ENCODE data around the gene FOSL1.
A peak's percentile ranks its signal among the peaks of the same experiment; 100 is the strongest.

The FOSL1 gene

DNA sequence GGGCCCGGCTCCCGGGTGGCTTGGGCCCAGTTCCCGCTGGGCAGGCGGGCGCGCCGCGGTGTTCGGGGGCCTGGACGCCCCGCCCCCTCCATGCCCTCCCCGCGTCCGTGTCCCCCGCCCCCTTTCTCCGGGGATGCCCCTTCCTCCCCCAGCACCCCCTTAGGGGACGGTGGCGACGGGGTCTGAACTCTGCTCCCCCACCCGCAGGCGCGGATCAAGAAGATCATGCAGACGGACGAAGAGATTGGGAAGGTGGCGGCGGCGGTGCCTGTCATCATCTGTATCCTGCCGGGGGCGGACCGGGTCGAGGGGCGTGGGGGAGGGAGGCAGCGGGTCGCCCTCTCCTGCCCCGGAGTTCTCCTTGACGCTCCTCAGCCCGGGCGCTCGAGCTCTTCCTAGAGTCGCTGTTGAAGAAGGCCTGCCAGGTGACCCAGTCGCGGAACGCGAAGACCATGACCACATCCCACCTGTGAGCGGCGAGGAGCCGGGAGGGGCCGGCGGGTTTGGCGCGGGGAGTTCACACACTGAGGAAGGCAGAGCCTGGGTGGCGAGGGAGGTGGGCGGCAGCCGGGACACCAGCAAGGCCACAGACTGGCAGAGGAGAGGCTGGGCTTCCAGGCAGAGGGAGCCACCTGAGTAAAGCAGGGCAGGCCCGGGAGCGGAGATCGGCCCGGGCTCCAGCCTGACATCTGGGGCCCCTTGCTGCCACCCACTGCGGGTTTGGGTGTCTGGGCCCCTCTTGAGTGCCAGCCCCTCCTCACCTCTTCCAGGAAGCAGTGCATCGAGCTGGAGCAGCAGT lies 19.6 kb upstream of the FOSL1 start:
- DNase-seq (ENCODE audit: low spot score), result peak; percentile 78

- peak; percentile 100 for DNase-seq (ENCODE audit: low spot score)
Observed at GRCh38 chr11:65919141-65919572, 19.0 kb upstream of the FOSL1 start, which contains the start of gene DRAP1. Gene DRAP1, plus strand, starts transcription at chr11:65919426. Its CDS starts 76 bp downstream, at chr11:65919502.

- DNase-seq (ENCODE audit: low spot score), result no peak
Observed at GRCh38 chr11:65918211-65919140, 18.3 kb upstream of the FOSL1 start, which contains the start of gene C11orf68. Gene C11orf68, minus strand, starts transcription at chr11:65919062. Its CDS starts 31 bp downstream, at chr11:65919031.

- no peak for DNase-seq (ENCODE audit: low spot score)
Observed at GRCh38 chr11:65917434-65918210, 17.4 kb upstream of the FOSL1 start.

DNA sequence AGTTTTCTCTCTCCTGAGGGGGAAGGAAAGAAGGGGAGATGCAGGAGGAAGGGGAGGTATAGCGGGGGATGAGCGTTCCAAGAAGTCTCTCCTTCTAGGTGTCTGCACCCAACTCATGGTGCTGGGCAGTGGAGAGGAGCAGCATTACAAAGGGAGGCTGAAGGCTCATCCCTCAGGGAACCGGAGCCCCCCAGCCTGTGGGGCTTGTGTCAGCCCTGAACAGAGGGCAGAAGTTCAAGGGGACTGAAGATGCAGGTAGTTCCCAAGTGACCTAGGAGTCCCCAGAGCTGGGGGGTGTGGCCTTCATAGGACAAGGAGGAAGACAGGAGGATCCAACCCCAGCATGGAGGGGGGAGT lies 16.9 kb upstream of the FOSL1 start:
- DNase-seq (ENCODE audit: low spot score), result no peak

- no peak for DNase-seq (ENCODE audit: low spot score)
Observed at GRCh38 chr11:65916391-65916790, 16.2 kb upstream of the FOSL1 start.

GRCh38 chr11:65915821-65916251 lies 15.6 kb upstream of the FOSL1 start:
- DNase-seq (ENCODE audit: low spot score), result no peak

- DNase-seq (ENCODE audit: low spot score), result no peak
Observed at GRCh38 chr11:65915101-65915820, 15.1 kb upstream of the FOSL1 start.

DNA sequence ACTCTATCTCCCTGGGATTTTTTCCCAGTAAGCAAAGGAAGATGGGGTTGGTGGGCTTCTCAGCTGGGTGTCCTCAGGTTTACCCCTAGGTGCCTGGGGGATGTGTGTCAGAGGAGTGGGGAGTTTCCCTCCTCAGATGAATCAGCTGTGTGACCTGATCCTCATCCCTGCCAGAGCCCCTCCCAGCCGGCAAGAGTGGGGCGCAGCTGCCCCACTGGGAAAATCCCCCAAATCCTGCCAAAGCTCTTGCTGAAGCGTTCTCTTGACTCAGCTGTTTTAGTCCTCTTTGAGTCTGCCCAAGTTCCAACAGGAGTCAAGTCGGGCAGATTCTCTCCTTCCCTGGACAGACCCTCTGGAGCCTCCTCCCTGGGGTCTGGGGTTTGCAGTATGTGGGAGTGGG lies 12.7 kb upstream of the FOSL1 start:
- DNase-seq (ENCODE audit: low spot score), result no peak

DNA sequence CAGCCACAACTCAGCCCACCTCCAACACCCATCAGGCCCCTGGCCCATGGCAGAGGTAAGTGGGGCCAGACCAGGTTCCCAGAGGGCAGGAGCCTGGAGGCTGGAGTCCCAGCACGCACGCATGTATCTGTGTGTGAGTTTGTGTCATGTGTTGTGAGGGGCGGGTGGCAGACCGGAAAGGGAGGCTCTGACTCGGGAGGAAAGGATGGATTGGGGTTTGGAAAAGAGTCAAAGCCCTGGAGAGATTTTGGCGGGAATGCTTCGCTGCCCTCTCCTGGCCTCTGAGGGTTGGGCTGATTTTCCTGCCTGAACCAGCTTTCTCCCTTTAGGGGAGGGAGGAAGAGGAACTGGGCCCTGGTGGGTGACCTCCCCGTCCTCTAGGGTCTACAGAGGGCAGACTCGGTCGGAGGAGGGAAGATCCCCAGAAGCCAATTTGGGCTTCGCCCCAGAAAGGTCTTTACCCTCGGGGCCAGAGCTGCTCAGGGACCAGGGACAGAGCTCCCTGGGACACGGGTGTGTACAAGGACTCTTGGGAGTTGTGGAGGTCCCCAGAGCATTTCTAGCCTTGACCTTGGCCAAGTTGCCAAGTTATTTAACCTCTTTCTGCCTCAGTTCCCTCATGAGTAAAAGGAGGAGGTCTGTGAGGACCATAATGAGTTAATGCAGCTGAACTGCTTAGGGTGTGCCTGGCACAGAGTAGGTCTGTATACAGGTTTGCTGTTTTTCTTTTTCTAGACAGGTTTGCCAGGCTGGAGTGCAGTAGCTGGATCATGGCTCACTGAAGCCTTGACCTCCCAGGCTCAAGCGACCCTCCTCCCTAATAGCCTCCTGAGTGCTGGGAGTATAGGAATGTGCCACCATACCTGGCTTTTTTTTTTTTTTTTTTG lies 11.7 kb upstream of the FOSL1 start:
- DNase-seq (ENCODE audit: low spot score), result peak; percentile 59

GRCh38 chr11:65907878-65908277 lies 7.7 kb upstream of the FOSL1 start:
- DNase-seq (ENCODE audit: low spot score), result no peak

DNA sequence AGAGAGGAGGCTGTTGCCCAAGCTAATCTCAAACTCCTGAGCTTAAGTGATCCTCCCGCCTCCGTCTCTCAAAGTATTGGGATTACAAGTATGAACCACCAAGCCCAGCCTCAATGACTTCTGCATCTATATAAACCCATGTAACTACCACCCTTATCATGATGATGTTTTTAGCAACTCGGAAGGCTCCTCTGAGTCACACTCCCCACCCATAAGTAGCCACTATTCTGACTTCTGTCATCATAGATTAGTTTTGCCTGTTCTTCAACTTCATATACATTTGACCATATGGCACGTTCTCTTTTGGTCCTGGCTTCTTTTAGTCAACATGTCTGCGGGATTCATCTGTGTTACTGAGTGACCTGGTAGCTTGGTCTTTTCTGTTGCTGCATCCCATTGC lies 6.4 kb upstream of the FOSL1 start:
- no peak for DNase-seq (ENCODE audit: low spot score)

DNA sequence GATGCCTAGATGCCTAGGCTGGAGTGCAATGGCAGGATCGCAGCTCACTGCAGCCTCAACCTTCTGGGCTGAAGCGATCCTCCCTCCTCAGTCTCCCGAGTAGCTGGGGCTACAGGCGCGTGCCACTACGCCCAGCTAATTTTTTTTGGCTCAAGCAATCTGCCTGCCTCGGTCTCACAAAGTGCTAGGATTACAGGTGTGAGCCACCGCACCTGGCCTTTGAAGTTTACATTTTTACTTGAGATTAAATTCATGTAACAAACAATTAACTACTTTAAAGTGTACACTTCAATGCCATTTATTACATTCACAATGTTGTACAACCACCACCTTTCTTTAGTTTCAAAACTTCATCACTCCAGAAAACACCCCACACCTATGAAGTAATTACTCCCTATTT lies 3.5 kb upstream of the FOSL1 start:
- no peak for DNase-seq (ENCODE audit: low spot score)

DNA sequence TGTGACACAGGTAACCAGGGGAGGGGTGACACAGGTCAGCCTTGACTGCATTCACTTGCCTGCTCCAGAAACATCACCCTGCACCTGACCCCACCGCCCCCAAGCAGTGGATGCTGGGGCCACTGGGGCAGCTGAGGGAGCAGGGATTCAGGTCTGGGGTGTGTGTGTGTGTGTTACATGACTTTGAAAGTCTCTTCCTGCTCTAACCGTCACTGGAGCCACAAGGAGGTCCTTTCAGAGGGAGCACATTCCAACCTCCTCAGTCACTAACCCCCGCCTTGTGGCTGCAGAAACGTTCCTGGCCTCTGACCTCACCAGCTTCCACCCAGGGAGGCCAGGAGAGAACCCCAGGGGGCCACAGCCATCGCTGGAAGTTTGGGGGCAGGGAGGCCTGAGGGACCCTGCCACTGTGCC lies 2.9 kb upstream of the FOSL1 start:
- DNase-seq (ENCODE audit: low spot score), result no peak

DNA sequence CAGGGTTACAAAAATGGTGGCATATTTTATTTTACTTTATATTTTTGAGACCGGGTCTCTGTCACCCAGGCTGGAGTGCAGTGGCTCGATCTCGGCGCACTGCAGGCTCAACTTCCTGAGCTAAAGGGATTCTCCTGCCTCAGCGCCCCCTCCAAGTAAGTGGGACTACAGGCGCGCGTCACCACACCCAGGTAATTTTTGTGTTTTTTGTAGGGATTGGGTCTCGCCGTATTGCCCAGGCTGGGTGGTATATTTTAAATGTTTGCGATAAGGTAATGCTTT lies 652 bp upstream of the FOSL1 start:
- DNase-seq (ENCODE audit: low spot score), result no peak

DNA sequence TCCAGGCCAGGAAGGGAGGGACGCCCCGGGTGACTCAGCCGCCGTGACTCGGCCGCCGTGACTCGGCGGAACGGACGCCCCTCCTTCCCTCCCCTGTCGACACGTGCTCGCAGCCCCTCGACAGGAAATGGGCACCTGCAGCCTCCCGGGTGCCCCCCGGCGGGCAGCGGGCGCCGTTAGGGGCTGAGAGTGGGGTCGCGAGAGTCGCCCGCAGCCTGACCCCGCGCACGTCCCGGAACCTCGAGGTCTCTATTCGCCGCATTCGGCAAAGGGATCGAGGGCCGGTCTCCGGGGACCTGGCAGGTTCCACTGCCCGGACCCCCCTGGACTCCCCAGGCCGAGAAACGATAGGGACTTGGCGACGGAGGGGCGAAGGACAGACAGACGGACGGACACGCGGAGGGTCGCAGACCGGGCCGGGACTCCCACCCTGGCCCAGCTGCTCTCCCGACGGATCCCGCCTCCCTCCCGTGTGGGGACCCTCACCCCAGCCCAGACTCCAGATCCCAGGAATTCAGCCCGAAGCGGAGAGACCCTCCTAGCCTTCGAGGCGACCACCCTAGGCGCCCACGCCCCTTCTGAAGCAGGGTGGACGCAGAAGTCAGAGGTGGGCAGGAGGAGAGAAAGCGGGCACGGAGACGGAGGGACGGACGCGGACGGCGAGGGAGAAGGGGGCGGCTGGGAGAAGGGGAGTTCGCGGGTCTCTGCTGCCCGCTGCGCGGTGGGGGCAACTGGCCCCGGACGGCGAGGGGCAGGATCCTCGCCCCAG lies 648 bp downstream of the FOSL1 start:
- peak; percentile 62 for DNase-seq (ENCODE audit: low spot score)

DNA sequence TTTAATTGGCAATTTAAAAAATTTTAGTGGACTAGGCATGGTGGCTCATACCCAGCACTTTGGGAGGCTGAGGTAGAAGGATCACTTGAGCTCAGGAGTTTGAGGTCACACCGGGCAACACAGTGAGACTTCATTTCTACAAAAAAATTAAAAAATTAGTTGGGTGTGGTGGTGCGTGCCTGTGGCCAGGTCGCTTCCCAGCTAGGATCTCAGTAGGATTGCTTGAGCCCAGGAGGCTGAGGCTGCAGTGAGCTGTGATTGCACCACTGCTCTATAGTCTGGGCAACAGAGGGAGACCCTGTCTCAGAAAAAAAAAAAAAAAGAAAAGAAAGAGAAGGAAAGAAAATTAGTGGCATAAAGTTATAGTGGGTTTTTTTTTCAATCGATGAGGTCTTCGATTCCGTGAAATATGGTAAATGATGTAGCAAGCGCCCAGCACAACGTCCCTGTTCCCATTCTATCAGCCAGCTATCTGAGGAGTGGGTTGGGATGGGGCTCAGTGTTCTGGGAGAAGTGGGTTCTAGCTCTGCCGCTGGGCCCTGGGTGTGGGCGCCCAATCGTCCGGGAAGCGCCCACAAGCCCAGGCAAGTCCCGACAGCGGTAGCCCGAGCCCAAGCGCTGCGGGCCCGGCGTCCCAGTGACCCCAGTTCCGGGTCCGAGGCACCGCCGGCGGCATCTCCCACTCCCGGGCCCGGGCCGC lies 1.4 kb downstream of the FOSL1 start:
- DNase-seq (ENCODE audit: low spot score), result no peak

DNA sequence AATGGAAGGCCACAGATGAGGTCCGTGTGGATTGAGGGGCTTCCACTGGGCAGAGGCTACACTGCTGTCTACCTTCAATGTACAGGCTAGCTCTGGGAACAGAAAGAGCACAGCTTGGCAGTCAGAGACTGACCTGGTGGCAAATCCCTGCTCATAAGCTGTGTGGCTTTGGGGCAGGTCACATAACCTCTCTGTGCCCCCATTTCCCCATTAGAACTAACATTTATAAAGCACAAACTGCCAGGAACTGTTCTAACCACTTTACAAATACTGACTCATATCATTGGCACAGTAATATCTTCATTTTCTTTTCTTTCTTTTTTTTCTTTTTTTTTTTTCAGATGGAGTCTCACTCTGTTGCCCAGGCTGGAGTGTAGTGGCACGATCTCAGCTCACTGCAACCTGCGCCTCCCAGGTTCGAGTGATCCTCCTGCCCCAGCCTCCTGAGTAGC lies 3.1 kb downstream of the FOSL1 start:
- DNase-seq (ENCODE audit: low spot score), result no peak
